ENCODE results near the gene GRIK4. TPM values are rescaled to one million over a fixed set of nuclear protein-coding genes. Genes with fewer than 3 reads are reported as not detected.

GRIK4 gene
- polyA plus RNA-seq, 1 of the 3 experiments (the other 2 are of a cell fraction): 0.03 TPM

DNA sequence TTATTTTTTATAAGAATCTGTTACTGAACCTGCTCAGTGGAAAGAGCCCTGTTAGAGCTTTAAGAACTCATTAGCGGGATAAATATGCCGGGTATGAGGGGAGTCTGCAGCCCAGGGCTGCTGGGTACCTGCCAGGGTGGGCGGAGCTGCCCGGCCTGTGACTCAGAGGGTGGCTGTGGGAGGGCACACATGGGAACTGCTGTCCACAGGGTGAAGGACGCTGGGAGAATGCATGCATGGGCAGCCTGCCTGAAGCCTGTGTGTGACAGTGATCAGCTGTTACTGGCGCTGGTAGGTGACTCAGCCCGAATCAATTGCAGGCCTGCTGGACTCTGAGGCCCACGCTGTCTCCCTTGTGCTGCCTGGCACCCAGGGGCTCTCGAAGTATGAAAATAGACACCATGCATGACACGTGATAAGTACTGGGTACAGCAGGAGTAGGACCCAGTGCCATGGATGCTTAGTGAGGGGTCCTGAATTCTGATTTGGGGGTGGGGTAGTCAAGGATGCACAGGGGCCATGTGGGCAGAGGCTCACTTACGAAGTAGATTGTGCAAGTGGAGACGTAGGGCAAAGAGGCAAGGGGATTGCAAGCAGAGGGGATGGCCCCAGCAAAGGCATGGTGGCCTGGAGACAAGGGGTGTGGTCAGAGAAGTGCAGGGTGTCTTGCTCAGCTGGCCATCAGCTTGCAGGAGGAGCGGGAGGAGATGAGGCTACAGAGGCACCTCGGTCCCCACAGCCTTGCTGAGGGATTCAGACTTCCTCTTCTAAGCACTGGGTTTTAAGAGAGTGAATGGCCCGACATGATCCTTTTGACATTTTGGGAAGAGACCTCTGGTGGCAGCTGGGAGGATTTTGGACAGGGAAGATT, 36.5 kb downstream of the GRIK4 start:
- peaks cover 19% of the 10 kb centered on the region for H3F3A ChIP-seq (replicated peaks; ENCODE audit: insufficient read depth)
- 0 out of 2 replicates have a peak, but pooled peaks have one; percentile 25 for TF ChIP-seq TEAD4 (IDR thresholded peaks at IDR 0.05; ENCODE audit: borderline replicate concordance, insufficient read depth)
- TF ChIP-seq YY1 (IDR thresholded peaks at IDR 0.05; ENCODE audit: low read depth): no peak
- TF ChIP-seq FOXM1 (IDR thresholded peaks at IDR 0.05; ENCODE audit: low read depth): no peak
- TF ChIP-seq, protein P1, sequence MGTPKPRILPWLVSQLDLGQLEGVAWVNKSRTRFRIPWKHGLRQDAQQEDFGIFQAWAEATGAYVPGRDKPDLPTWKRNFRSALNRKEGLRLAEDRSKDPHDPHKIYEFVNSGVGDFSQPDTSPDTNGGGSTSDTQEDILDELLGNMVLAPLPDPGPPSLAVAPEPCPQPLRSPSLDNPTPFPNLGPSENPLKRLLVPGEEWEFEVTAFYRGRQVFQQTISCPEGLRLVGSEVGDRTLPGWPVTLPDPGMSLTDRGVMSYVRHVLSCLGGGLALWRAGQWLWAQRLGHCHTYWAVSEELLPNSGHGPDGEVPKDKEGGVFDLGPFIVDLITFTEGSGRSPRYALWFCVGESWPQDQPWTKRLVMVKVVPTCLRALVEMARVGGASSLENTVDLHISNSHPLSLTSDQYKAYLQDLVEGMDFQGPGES (IDR thresholded peaks at IDR 0.05; ENCODE audit: low read depth, low read length): no peak
- no peak; the same call in 1 of the 2 replicates for TF ChIP-seq TAF1 (IDR thresholded peaks at IDR 0.05; ENCODE audit: borderline replicate concordance, low read depth, low read length)
- TF ChIP-seq RXRA (IDR thresholded peaks at IDR 0.05; ENCODE audit: borderline replicate concordance, low read depth): no peak; the same call in 1 of the 2 replicates
- peak; percentile 88 for TF ChIP-seq JUND (IDR thresholded peaks at IDR 0.05)
- peak; percentile 98 for TF ChIP-seq MXI1 (IDR thresholded peaks at IDR 0.05; ENCODE audit: low read depth, low read length)
- TF ChIP-seq NFIC (IDR thresholded peaks at IDR 0.05; ENCODE audit: borderline replicate concordance): peak; percentile 89
- no peak for TF ChIP-seq ELF1 (IDR thresholded peaks at IDR 0.05)
- TF ChIP-seq, protein P2, sequence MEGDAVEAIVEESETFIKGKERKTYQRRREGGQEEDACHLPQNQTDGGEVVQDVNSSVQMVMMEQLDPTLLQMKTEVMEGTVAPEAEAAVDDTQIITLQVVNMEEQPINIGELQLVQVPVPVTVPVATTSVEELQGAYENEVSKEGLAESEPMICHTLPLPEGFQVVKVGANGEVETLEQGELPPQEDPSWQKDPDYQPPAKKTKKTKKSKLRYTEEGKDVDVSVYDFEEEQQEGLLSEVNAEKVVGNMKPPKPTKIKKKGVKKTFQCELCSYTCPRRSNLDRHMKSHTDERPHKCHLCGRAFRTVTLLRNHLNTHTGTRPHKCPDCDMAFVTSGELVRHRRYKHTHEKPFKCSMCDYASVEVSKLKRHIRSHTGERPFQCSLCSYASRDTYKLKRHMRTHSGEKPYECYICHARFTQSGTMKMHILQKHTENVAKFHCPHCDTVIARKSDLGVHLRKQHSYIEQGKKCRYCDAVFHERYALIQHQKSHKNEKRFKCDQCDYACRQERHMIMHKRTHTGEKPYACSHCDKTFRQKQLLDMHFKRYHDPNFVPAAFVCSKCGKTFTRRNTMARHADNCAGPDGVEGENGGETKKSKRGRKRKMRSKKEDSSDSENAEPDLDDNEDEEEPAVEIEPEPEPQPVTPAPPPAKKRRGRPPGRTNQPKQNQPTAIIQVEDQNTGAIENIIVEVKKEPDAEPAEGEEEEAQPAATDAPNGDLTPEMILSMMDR (IDR thresholded peaks at IDR 0.05): peak; percentile 33
- peak; percentile 88 for TF ChIP-seq SIN3A (IDR thresholded peaks at IDR 0.05; ENCODE audit: borderline replicate concordance, low read depth, low read length)
- no peak for TF ChIP-seq GABPA (IDR thresholded peaks at IDR 0.05; ENCODE audit: low read depth)
- no peak for TF ChIP-seq NRF1 (IDR thresholded peaks at IDR 0.05; ENCODE audit: low read depth, low read length)
- no peak for TF ChIP-seq MEF2A (IDR thresholded peaks at IDR 0.05; ENCODE audit: borderline replicate concordance, low read depth)
- TF ChIP-seq SMC3 (IDR thresholded peaks at IDR 0.05; ENCODE audit: low read depth, low read length): peak; percentile 10; the same call in 1 of the 2 replicates
- peak; percentile 63; the same call in 1 of the 2 replicates for TF ChIP-seq USF1 (IDR thresholded peaks at IDR 0.05; ENCODE audit: borderline replicate concordance, low read depth)
- TF ChIP-seq POLR2AphosphoS5 (IDR thresholded peaks at IDR 0.05; ENCODE audit: low read depth, low read length): 0 out of 2 replicates have a peak, but pooled peaks have one; percentile 26
- TF ChIP-seq, protein P3, sequence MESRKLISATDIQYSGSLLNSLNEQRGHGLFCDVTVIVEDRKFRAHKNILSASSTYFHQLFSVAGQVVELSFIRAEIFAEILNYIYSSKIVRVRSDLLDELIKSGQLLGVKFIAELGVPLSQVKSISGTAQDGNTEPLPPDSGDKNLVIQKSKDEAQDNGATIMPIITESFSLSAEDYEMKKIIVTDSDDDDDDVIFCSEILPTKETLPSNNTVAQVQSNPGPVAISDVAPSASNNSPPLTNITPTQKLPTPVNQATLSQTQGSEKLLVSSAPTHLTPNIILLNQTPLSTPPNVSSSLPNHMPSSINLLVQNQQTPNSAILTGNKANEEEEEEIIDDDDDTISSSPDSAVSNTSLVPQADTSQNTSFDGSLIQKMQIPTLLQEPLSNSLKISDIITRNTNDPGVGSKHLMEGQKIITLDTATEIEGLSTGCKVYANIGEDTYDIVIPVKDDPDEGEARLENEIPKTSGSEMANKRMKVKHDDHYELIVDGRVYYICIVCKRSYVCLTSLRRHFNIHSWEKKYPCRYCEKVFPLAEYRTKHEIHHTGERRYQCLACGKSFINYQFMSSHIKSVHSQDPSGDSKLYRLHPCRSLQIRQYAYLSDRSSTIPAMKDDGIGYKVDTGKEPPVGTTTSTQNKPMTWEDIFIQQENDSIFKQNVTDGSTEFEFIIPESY (IDR thresholded peaks at IDR 0.05; ENCODE audit: borderline replicate concordance, low read depth): no peak
- peak; percentile 31 to 56; a peak in 1 of 4 replicates for TF ChIP-seq EP300 (IDR thresholded peaks at IDR 0.05; ENCODE audit: borderline replicate concordance in 1 of 2, low read depth in 1 of 2, low read length in 1 of 2)
- TF ChIP-seq USF2 (IDR thresholded peaks at IDR 0.05; ENCODE audit: borderline replicate concordance, low read depth, low read length): no peak
- peak; percentile 88 for TF ChIP-seq FOSL2 (IDR thresholded peaks at IDR 0.05; ENCODE audit: borderline replicate concordance, low read depth)
- TF ChIP-seq FOXJ3 (CRISPR knock-in tag; IDR thresholded peaks at IDR 0.05): peak; percentile 75
- TF ChIP-seq RCOR1 (IDR thresholded peaks at IDR 0.05; ENCODE audit: low read length): peak; percentile 77
- peak; percentile 83 for TF ChIP-seq TCF12 (IDR thresholded peaks at IDR 0.05)
- TF ChIP-seq GATA2 (CRISPR knock-in tag; IDR thresholded peaks at IDR 0.05): peak; percentile 21; the same call in 1 of the 2 replicates

More for the DNA sequence above, 36.5 kb downstream of the GRIK4 start:
- DNase-seq: peak; percentile 90
- H3K4me2 ChIP-seq: peak overlapping the region; percentile 48
- H3K27me3 ChIP-seq (ENCODE audit: insufficient read depth): no peaks in the 10 kb centered on the region
- no peaks in the 10 kb centered on the region for H3K9me3 ChIP-seq
- ChIA-PET CTCF (interaction anchor here (0.7 to 4.0 kb wide), 13 partner anchors 9 to 647 kb away, joined by 3 to 20 read pairs (median 5); partner anchors contain the start of gene GRIK4), POLR2A (interaction anchor here (1.0 to 1.2 kb wide), 3 partner anchors 21 to 542 kb away, joined by 3 to 4 read pairs (median 3); no protein-coding TSS in a partner anchor)
- 29% methylated on average over 13 of the region's 15 CpGs for WGBS (ENCODE audit: low lambda C conversion rate)
- H2AFZ ChIP-seq (ENCODE audit: low read depth): no peak overlapping the region
- no peaks in the 10 kb centered on the region for H4K20me1 ChIP-seq (ENCODE audit: insufficient read depth)
- no peaks in the 10 kb centered on the region for H3K9me2 ChIP-seq
- H3K4me1 ChIP-seq (ENCODE audit: control insufficient read depth in 1 of 2, insufficient read depth in 2 of 2, low read depth in 1 of 2, low read length in 1 of 2): peaks cover 23 to 36% of the 10 kb centered on the region in 2 experiments
- H3K9ac ChIP-seq: peak overlapping the region; percentile 24; the same call in 1 of the 2 replicates
- no peaks in the 10 kb centered on the region for H3K36me3 ChIP-seq (replicated peaks in 1 of 2; ENCODE audit: control insufficient read depth in 1 of 2, insufficient read depth in 2 of 2, low read length in 1 of 2)
- no peaks in the 10 kb centered on the region for H3K79me2 ChIP-seq (ENCODE audit: insufficient read depth)
- H3K4me3 ChIP-seq (ENCODE audit: low read depth in 2 of 2, low read length in 1 of 2): no peak overlapping the region
- H3K27ac ChIP-seq (ENCODE audit: low read depth in 2 of 2, low read length in 1 of 2): peak overlapping the region; percentile 76 to 87

All from SK-N-SH (cell line).